GM12891 (cell line): Measurements from ENCODE around the gene GABRB1.

Experiments used
- PAX5 ChIP-seq: IDR thresholded peaks from 2 replicates; pipeline ENCODE4 v1.6.1; 2011; ENCODE audit warnings: low read length, moderate library complexity, mild to moderate bottlenecking; ENCODE audit not compliant: insufficient read depth, severe bottlenecking
- POLR2A ChIP-seq: IDR thresholded peaks from 2 replicates; pipeline ENCODE4 v1.6.1; 2011; ENCODE audit warnings: low read depth, low read length, control low read depth
- POLR2AphosphoS5 ChIP-seq: IDR thresholded peaks from 2 replicates; pipeline ENCODE4 v1.6.1; 2011; ENCODE audit warnings: low read depth, low read length, control low read depth
- POU2F2 ChIP-seq: IDR thresholded peaks from 2 replicates; pipeline ENCODE4 v1.6.1; 2011; ENCODE audit warnings: low read depth, mild to moderate bottlenecking, control low read depth, low read length, moderate library complexity
- SPI1 ChIP-seq: IDR thresholded peaks from 2 replicates; pipeline ENCODE4 v1.6.1; 2011; ENCODE audit warnings: low read depth, low read length, control low read depth
- TAF1 ChIP-seq: IDR thresholded peaks from 2 replicates; pipeline ENCODE4 v1.6.1; 2011; ENCODE audit warnings: low read depth, low read length, control low read depth

DNA sequence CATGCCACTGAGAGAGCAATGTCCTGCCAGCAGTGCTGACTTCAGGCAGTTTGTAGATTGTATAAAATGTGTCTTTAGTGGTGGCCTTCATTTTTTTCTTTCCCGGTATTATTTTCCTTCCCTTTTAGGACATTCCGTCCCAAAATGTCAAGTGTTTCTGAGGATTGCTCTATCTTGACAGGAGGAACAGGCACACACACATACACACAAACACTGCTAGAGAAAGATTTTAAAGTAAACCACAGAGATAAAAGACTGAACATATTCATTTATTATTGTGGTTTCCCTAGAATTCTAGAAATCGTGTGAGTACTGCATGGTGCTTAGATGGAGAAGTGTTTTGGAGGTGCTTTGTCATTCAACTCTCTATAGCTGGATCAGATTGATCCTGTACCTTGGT is 111.9 kb downstream of the GABRB1 start:
- TF ChIP-seq POLR2AphosphoS5 (no peak), POLR2A (no peak), SPI1 (no peak), TAF1 (no peak), POU2F2 (no peak), PAX5 (no peak)
